Measurements from ENCODE around the gene PMVK.

DNA sequence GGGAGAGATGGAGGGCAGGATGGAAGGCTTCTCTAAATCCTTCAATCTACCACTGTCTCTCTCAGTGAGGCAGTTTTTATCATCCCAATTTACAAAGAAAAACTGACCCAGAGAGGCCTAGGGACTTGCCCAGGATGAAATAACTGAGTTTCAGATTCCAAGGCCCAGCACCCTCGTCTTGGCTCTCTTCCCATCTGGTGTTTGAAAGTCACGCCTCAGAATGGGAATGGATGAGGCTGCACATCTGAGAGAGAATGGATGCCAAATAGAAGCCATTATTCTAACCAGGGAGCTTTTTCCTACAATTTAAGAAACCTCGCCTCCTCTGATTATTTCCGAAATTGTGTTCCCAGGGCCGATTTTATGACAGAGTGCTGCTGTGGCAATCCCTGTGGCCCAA, 55.8 kb downstream of the PMVK start:
- TF ChIP-seq ESRRA (IDR thresholded peaks at IDR 0.05; ENCODE audit: low read length) (no peak), KDM1A (IDR thresholded peaks at IDR 0.05; ENCODE audit: borderline replicate concordance) (no peak), DPF2 (IDR thresholded peaks at IDR 0.05) (no peak)
